Stimulated activated naive CD4-positive, alpha-beta T cell (primary cell): ENCODE data around the gene SARDH.
"Not testable (repeated sequence)": the region's sequence is repeated elsewhere in the genome, so short reads cannot be mapped to it uniquely, and the experiment has no call there.

ENCODE experiments used
- DNase-seq, 6 experiments: peaks; one replicate each; lab custom pipeline; 2025; lab: John Stamatoyannopoulos, UW

The SARDH gene

GRCh38 chr9:133777068-133777791 lies 39.1 kb upstream of the SARDH start:
- DNase-seq, result no peak

- no peak for DNase-seq
Measured at GRCh38 chr9:133775951-133776905, 38.1 kb upstream of the SARDH start.

GRCh38 chr9:133775291-133775690 lies 37.1 kb upstream of the SARDH start:
- no peak for DNase-seq

GRCh38 chr9:133774799-133775198 lies 36.6 kb upstream of the SARDH start:
- DNase-seq, result no peak

GRCh38 chr9:133773889-133774655 lies 35.9 kb upstream of the SARDH start:
- DNase-seq, result no peak

- no peak for DNase-seq
Measured at GRCh38 chr9:133772581-133772980, 34.4 kb upstream of the SARDH start.

GRCh38 chr9:133771486-133772482 lies 33.6 kb upstream of the SARDH start:
- DNase-seq, result no peak

GRCh38 chr9:133770076-133770777 lies 32.1 kb upstream of the SARDH start:
- DNase-seq, result no peak

GRCh38 chr9:133769511-133770075 lies 31.4 kb upstream of the SARDH start:
- no peak for DNase-seq

GRCh38 chr9:133768859-133769510 lies 30.8 kb upstream of the SARDH start:
- DNase-seq, result no peak

GRCh38 chr9:133768371-133768858 lies 30.3 kb upstream of the SARDH start:
- no peak for DNase-seq

GRCh38 chr9:133767625-133768024 lies 29.5 kb upstream of the SARDH start:
- no peak for DNase-seq

GRCh38 chr9:133767008-133767407 lies 28.9 kb upstream of the SARDH start:
- DNase-seq, result no peak

GRCh38 chr9:133766234-133766633 lies 28.1 kb upstream of the SARDH start:
- not testable (repeated sequence) for DNase-seq

- no peak for DNase-seq
Measured at GRCh38 chr9:133763272-133764183, 25.4 kb upstream of the SARDH start.

- no peak for DNase-seq
Measured at GRCh38 chr9:133762488-133763271, 24.5 kb upstream of the SARDH start.

GRCh38 chr9:133761641-133762248 lies 23.6 kb upstream of the SARDH start:
- DNase-seq, result no peak
